Adrenal gland (tissue), 12 donors: ENCODE measurements around the gene AK5. TPM values are rescaled to one million over a fixed set of nuclear protein-coding genes. Genes with fewer than 3 reads are reported as not detected.

Experiments used
- DNase-seq, 7 donors: peaks; one replicate each; pipeline ENCODE4 v3.0.0-alpha.2; 2019 to 2020
- H3K27ac ChIP-seq, 5 donors: fragments of 200-600 bp; sonication (generic) in 4 of 5; 1 replicate in 3 of 5; 2 replicates in 2 of 5; pipeline versions ENCODE4 v1.5.1 to v1.8.0; 2016 to 2020; ENCODE audit warnings: mild to moderate bottlenecking in 1 of 5
- H3K27me3 ChIP-seq: fragments of 200-600 bp; 2 replicates; pipeline ENCODE4 v1.8.0; 2021
- H3K36me3 ChIP-seq, 2 donors: fragments of 200-600 bp; replicated peaks in 1 of 2; 1 replicate in 1 of 2; 2 replicates in 1 of 2; pipeline versions ENCODE4 v1.5.1 to v1.8.0; 2018 to 2022
- H3K4me1 ChIP-seq, 2 donors: fragments of 200-600 bp; replicated peaks in 1 of 2; 1 replicate in 1 of 2; 2 replicates in 1 of 2; pipeline versions ENCODE4 v1.5.1 to v1.8.0; 2018 to 2021
- H3K4me3 ChIP-seq, 4 donors: fragments of 200-600 bp; sonication (generic) in 3 of 4; one replicate each; pipeline ENCODE4 v1.5.1; 2016 to 2018
- H3K9me3 ChIP-seq, 3 donors: fragments of 200-600 bp; sonication (generic) in 1 of 3; replicated peaks in 1 of 3; 1 replicate in 2 of 3; 2 replicates in 1 of 3; pipeline versions ENCODE4 v1.5.1 to v1.8.0; 2016 to 2021
- CTCF ChIP-seq, 6 experiments: fragments of 450-650 bp in 4 of 6; fragments of 200-600 bp in 2 of 6; sonication (generic) in 1 of 6; IDR thresholded peaks; 1 replicate in 5 of 6; 2 replicates in 1 of 6; pipeline versions ENCODE4 v1.5.1 to v1.8.0; 2016 to 2021; ENCODE audit warnings: antibody characterized with exemption in 6 of 6, mild to moderate bottlenecking in 2 of 6, moderate library complexity in 1 of 6
- POLR2A ChIP-seq, 2 donors: fragments of 450-650 bp; IDR thresholded peaks; one replicate each; pipeline ENCODE4 v1.6.1; 2017; ENCODE audit warnings: antibody characterized with exemption in 2 of 2, mild to moderate bottlenecking in 2 of 2, moderate library complexity in 1 of 2
- WGBS, 4 donors: extraction: QIAGEN DNeasy Blood & Tissue Kit in 2 of 4; methylation state at CpG; one replicate each; pipeline versions ENCODE4 v1.1.5 to v1.1.7; 2013 to 2017; 5-methylcytosine and 5-hydroxymethylcytosine counted together
- intact Hi-C, 2 donors: fragments of 100-400 bp; cut with DNase I; formaldehyde crosslinking; loops; one replicate each; pipeline versions ENCODE4 v1.14.1 to v1.15.0; 2022 to 2023
- polyA plus RNA-seq, 3 donors: library from polyadenylated mRNA; stranded (reverse); fragments of 200-250 nt in 2 of 3; fragments of 350-450 nt in 1 of 3; fragmentation: Illumina TruSeq in 1 of 3; extraction: RNeasy Lipid Tissue Mini Kit (QIAGEN cat#74804) in 1 of 3; gene quantifications; one replicate each; pipeline ENCODE4 v1.2.3, GENCODE V29; 2013 to 2014
- total RNA-seq, 9 donors: library from RNA; depleted of rRNA in 4 of 9; stranded (reverse); fragments of >200 nt in 4 of 9; fragments of 120-200 nt in 1 of 9; fragmentation: NEBNext Ultra II Directional in 1 of 9; extraction: Animal tissue kit (Norgen Biotek cat#: 25700) in 1 of 9; gene quantifications; one replicate each; pipeline versions ENCODE4 v1.1.0 to v1.2.4, GENCODE V29; 2013 to 2023
- donor health status: healthy with polysubstance abuse.
- donor health status: Bipolar disorder and iron deficiency.
- donor health status: DM: yes; HTN: yes; CAD: no.
- donor health status: DM: no; HTN: no; CAD: no.
- donor health status: DM: no; HTN: no; CAD: no.
- donor health status: DM: yes; HTN: yes; CAD: no.

Gene AK5
- total and polyA plus RNA-seq, 12 donors: 0.34 to 2.3 (median 1.1) TPM; not detected in 4

- Histone ChIP-seq H3K4me1 (no peaks in the 10 kb centered on the region), H3K4me3 (no peak overlapping the region), H3K27me3 (no peaks in the 10 kb centered on the region), H3K36me3 (no peaks in the 10 kb centered on the region), H3K27ac (no peak overlapping the region), H3K9me3 (no peaks in the 10 kb centered on the region)
- intact Hi-C loops: no loop called here
- DNase-seq: no peak
- no peak for TF ChIP-seq POLR2A (IDR thresholded peaks at IDR 0.05)
- TF ChIP-seq CTCF (IDR thresholded peaks at IDR 0.05): no peak
- WGBS, 4 donors: 69 to 84% (median 74%) methylated on average over 3 of the region's 3 CpGs
Observed at GRCh38 chr1:77356136-77356535, 74.3 kb downstream of the AK5 start.

DNA sequence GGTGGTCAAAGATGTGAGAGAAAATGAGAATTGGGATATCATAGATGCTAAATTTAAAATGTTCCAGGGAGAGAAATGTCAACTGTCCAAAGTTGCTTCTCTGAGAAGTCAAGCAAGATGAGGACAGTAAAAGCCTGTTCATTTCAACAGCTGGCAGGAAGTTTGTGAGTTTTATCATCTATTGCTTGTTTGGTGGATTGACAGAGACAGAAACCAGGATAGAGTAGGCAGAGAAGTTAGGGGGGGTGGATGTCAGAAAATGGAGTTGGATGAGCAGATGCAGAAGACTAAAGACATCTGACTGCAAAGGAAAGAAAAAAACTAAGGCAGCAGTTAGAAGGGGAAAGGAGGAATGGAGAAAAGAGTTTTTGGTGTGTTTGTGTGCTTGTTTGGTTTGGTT, 78.4 kb downstream of the AK5 start:
- no peaks in the 10 kb centered on the region for H3K9me3 ChIP-seq
- no peak for DNase-seq
- no peaks in the 10 kb centered on the region for H3K4me1 ChIP-seq
- TF ChIP-seq POLR2A (IDR thresholded peaks at IDR 0.05): no peak
- TF ChIP-seq CTCF (IDR thresholded peaks at IDR 0.05): no peak
- no peaks in the 10 kb centered on the region for H3K36me3 ChIP-seq
- no peak overlapping the region for H3K4me3 ChIP-seq
- no peak overlapping the region for H3K27ac ChIP-seq
- no peaks in the 10 kb centered on the region for H3K27me3 ChIP-seq
- intact Hi-C loops: no loop called here

DNA sequence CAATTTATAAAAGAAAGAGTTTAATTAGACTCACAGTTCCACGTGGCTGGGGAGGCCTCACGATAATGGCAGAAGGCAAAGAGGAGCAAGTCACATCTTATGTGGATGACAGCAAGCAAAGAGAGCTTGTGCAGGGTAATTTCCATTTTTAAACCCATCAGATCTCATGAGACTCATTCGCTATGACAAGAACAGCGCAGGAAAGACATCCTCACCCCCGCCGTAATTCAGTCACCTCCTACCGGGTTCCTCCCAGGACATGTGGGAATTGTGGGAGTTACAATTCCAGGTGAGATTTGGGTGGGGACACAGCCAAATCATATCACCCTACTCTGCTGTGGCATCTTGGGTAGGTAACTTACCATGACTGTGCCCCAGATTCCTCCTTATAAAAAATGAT, 79.8 kb downstream of the AK5 start:
- Histone ChIP-seq H3K9me3 (no peaks in the 10 kb centered on the region), H3K4me3 (no peak overlapping the region), H3K27ac (no peak overlapping the region), H3K36me3 (no peaks in the 10 kb centered on the region), H3K27me3 (no peaks in the 10 kb centered on the region), H3K4me1 (no peaks in the 10 kb centered on the region)
- intact Hi-C loops: no loop called here
- no peak for DNase-seq
- WGBS, 4 donors: 88 to 93% (median 92%) methylated on average over 7 of the region's 7 CpGs
- no peak for TF ChIP-seq POLR2A (IDR thresholded peaks at IDR 0.05)

DNA sequence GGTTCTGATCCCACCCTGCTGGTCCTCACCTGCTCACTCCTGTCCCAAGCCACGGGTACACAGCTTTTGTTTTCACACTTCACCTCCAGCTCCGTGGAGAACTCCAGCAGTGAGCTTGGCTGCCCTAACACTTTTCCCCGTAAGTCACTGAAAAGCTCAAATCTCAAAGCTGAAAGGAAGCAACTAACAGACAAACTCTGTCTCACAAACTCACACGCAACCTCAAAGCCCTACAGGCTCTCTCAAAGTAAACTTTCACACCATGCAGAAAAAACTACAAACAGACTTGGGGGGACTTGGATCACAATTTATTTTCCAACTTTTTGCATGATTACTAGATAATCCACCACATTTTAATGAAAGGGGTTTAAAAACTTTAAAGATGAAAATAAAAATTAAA, 88.3 kb downstream of the AK5 start:
- Histone ChIP-seq H3K36me3 (no peaks in the 10 kb centered on the region), H3K4me1 (no peaks in the 10 kb centered on the region), H3K27me3 (no peaks in the 10 kb centered on the region), H3K9me3 (no peaks in the 10 kb centered on the region), H3K27ac (no peak overlapping the region), H3K4me3 (no peak overlapping the region)
- DNase-seq: no peak
- intact Hi-C loops: no loop called here
- WGBS, 4 donors: 38 to 53% (median 44%) methylated on average over 4 of the region's 4 CpGs
- TF ChIP-seq POLR2A (IDR thresholded peaks at IDR 0.05): no peak
- TF ChIP-seq CTCF (IDR thresholded peaks at IDR 0.05): no peak

- Histone ChIP-seq H3K4me3 (no peak overlapping the region), H3K9me3 (no peaks in the 10 kb centered on the region), H3K27me3 (no peaks in the 10 kb centered on the region), H3K27ac (no peak overlapping the region), H3K4me1 (no peaks in the 10 kb centered on the region), H3K36me3 (no peaks in the 10 kb centered on the region)
- no peak for TF ChIP-seq CTCF (IDR thresholded peaks at IDR 0.05)
- no peak for TF ChIP-seq POLR2A (IDR thresholded peaks at IDR 0.05)
- DNase-seq: no peak
- 76 to 95% (median 86%) methylated on average over 2 of the region's 2 CpGs for WGBS, 4 donors
- intact Hi-C loops: no loop called here
Observed at GRCh38 chr1:77370583-77371306, 88.9 kb downstream of the AK5 start.
